Adrenal gland (tissue), 5 donors: ENCODE data around the gene UBE2E2.

Source experiments
- POLR2A ChIP-seq, 2 donors: fragments of 450-650 bp; IDR thresholded peaks; one replicate each; pipeline ENCODE4 v1.6.1; 2017; ENCODE audit warnings: antibody characterized with exemption in 2 of 2, mild to moderate bottlenecking in 2 of 2, moderate library complexity in 1 of 2
- TF ChIP-seq, protein P1 (sequence below), 6 experiments: fragments of 450-650 bp in 4 of 6; fragments of 200-600 bp in 2 of 6; sonication (generic) in 1 of 6; IDR thresholded peaks; 1 replicate in 5 of 6; 2 replicates in 1 of 6; pipeline versions ENCODE4 v1.5.1 to v1.8.0; 2016 to 2021; ENCODE audit warnings: antibody characterized with exemption in 6 of 6, mild to moderate bottlenecking in 2 of 6, moderate library complexity in 1 of 6
- donor health status: DM: no; HTN: no; CAD: no.

DNA sequence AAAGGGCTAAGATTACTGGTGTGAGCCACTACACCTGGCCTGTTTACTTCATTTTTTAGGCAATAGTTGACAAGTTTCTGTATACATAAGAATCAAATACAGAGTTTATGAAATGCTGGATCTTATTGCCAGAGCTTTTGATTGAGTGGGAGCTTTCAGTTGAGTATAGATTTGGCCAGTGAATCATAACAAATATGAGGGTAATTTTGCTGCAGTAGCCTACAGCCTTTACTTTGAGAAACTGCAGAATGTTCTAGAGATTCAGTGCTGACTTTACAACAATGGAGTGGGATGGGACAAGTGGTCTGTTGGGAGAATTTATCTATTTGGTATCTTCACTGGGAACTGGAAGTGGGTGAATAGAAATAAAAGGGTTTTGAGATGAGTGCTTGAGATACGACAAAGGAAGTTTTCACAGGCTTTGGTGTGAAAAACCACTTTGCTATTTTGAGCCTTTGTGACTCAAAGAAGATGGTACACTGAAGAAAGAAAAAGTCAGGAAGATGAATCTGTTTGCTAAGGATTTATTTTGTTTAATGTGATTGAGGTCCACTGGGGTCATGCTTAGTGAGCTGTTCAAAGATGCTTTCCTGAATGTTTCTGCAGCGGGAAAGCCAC, 227.8 kb downstream of the UBE2E2 start:
- TF ChIP-seq, protein P1, sequence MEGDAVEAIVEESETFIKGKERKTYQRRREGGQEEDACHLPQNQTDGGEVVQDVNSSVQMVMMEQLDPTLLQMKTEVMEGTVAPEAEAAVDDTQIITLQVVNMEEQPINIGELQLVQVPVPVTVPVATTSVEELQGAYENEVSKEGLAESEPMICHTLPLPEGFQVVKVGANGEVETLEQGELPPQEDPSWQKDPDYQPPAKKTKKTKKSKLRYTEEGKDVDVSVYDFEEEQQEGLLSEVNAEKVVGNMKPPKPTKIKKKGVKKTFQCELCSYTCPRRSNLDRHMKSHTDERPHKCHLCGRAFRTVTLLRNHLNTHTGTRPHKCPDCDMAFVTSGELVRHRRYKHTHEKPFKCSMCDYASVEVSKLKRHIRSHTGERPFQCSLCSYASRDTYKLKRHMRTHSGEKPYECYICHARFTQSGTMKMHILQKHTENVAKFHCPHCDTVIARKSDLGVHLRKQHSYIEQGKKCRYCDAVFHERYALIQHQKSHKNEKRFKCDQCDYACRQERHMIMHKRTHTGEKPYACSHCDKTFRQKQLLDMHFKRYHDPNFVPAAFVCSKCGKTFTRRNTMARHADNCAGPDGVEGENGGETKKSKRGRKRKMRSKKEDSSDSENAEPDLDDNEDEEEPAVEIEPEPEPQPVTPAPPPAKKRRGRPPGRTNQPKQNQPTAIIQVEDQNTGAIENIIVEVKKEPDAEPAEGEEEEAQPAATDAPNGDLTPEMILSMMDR (IDR thresholded peaks at IDR 0.05): no peak
- no peak for TF ChIP-seq POLR2A (IDR thresholded peaks at IDR 0.05)
